B cell (primary cell): ENCODE results near the gene AFF2. TPM values are rescaled to one million over a fixed set of nuclear protein-coding genes. Genes with fewer than 3 reads are reported as not detected.

Source experiments
- ATAC-seq: fragments of 200-7000 bp; cut with Tn5 transposase; one replicate; pipeline ENCODE4 v1.10.0; 2021; ENCODE audit warnings: low read depth, mild to moderate bottlenecking, moderate number of reproducible peaks, moderate library complexity
- CTCF ChIA-PET: fragments of 350-600 bp; sonication (Branson Sonifier 250); formaldehyde crosslinking; loops from one replicate; lab custom pipeline; 2021; ENCODE audit warnings: antibody characterized with exemption, inconsistent platforms; lab: Charles Lee
- POLR2A ChIA-PET: fragments of 350-600 bp; sonication (Branson Sonifier 250); formaldehyde crosslinking; loops from one replicate; lab custom pipeline; 2021; ENCODE audit warnings: antibody characterized with exemption; lab: Charles Lee
- DNase-seq: peaks from one replicate; pipeline ENCODE4 v3.0.0; 2013
- H2AFZ ChIP-seq: 2 replicates; pipeline ENCODE4 v1.6.1; 2012; ENCODE audit warnings: mild to moderate bottlenecking, low read depth, low read length; ENCODE audit not compliant: insufficient read depth, poor library complexity, severe bottlenecking
- H3K27ac ChIP-seq, 2 donors: 1 replicate in 1 of 2; 2 replicates in 1 of 2; pipeline ENCODE4 v1.5.1; 2012 to 2013; ENCODE audit warnings: low read length in 2 of 2, mild to moderate bottlenecking in 2 of 2, moderate library complexity in 1 of 2
- H3K27me3 ChIP-seq, 4 experiments: fragments of 200-600 bp in 1 of 4; sonication (generic) in 1 of 4; replicated peaks in 1 of 4; 1 replicate in 2 of 4; 2 replicates in 2 of 4; pipeline versions ENCODE4 v1.6.1 to v1.7.0; 2013 to 2016; ENCODE audit warnings: low read length in 3 of 4, mild to moderate bottlenecking in 2 of 4, mixed read lengths in 1 of 4, moderate library complexity in 1 of 4; ENCODE audit not compliant: insufficient read depth in 4 of 4, control insufficient read depth in 3 of 4; ENCODE audit errors: control extremely low read depth in 1 of 4
- H3K36me3 ChIP-seq, 2 experiments: replicated peaks in 1 of 2; 1 replicate in 1 of 2; 2 replicates in 1 of 2; pipeline versions ENCODE4 v1.6.1 to v1.7.1; 2013; ENCODE audit warnings: low read length in 1 of 2; ENCODE audit not compliant: insufficient read depth in 2 of 2, control insufficient read depth in 1 of 2; ENCODE audit errors: control extremely low read depth in 1 of 2, extremely low read depth in 1 of 2
- H3K4me1 ChIP-seq, 2 donors: fragments of 200-600 bp in 1 of 2; sonication (generic) in 1 of 2; 1 replicate in 1 of 2; 2 replicates in 1 of 2; pipeline versions ENCODE4 v1.5.1 to v1.6.1; 2013 to 2017; ENCODE audit warnings: low read length in 2 of 2; ENCODE audit not compliant: control insufficient read depth in 2 of 2, insufficient read depth in 2 of 2
- H3K4me2 ChIP-seq: replicated peaks from 2 replicates; pipeline ENCODE3; 2012; ENCODE audit warnings: mild to moderate bottlenecking, low read depth, low read length; ENCODE audit not compliant: poor library complexity, severe bottlenecking
- H3K4me3 ChIP-seq, 5 experiments: fragments of 200-600 bp in 1 of 5; sonication (generic) in 1 of 5; 1 replicate in 3 of 5; 2 replicates in 2 of 5; pipeline versions ENCODE4 v1.5.1 to v1.7.0; 2011 to 2016; ENCODE audit warnings: low read length in 4 of 5, mild to moderate bottlenecking in 4 of 5, low read depth in 2 of 5, control low read depth in 1 of 5, moderate library complexity in 1 of 5; ENCODE audit not compliant: insufficient read depth in 1 of 5; ENCODE audit errors: control extremely low read depth in 1 of 5, extremely low read depth in 1 of 5
- H3K79me2 ChIP-seq: fragments of 200-600 bp; sonication (generic); one replicate; pipeline ENCODE4 v1.6.0; 2016; ENCODE audit warnings: low read length; ENCODE audit not compliant: control insufficient read depth, insufficient read depth
- H3K9ac ChIP-seq: fragments of 200-600 bp; sonication (generic); 2 replicates; pipeline ENCODE4 v1.6.1; 2017; ENCODE audit warnings: mild to moderate bottlenecking, low read length, moderate library complexity
- H3K9me3 ChIP-seq, 3 donors: one replicate each; pipeline versions ENCODE4 v1.6.1 to v1.7.1; 2013; ENCODE audit warnings: low read length in 2 of 3; ENCODE audit not compliant: control insufficient read depth in 2 of 3, insufficient read depth in 1 of 3; ENCODE audit errors: control extremely low read depth in 1 of 3
- H4K20me1 ChIP-seq: 2 replicates; pipeline ENCODE4 v1.6.0; 2012; ENCODE audit warnings: mild to moderate bottlenecking, low read length; ENCODE audit not compliant: insufficient read depth, control insufficient read depth, poor library complexity, severe bottlenecking
- H3K27ac Mint-ChIP-seq: one replicate; pipeline ENCODE4 v1.8.0; 2021; ENCODE audit warnings: mixed read lengths
- H3K27me3 Mint-ChIP-seq: one replicate; pipeline ENCODE4 v1.8.0; 2021; ENCODE audit warnings: mixed read lengths
- H3K4me1 Mint-ChIP-seq: one replicate; pipeline ENCODE4 v1.8.0; 2021; ENCODE audit warnings: mixed read lengths
- H3K4me3 Mint-ChIP-seq: one replicate; pipeline ENCODE4 v1.8.0; 2021; ENCODE audit warnings: mixed read lengths
- H3K9me3 Mint-ChIP-seq: one replicate; pipeline ENCODE4 v1.8.0; 2022; ENCODE audit warnings: mixed read lengths; ENCODE audit not compliant: insufficient read depth
- EZH2 ChIP-seq: IDR thresholded peaks from 2 replicates; pipeline ENCODE4 v1.6.1; 2012; ENCODE audit warnings: borderline replicate concordance, low read depth, mild to moderate bottlenecking, moderate library complexity, low read length; ENCODE audit not compliant: insufficient read depth, poor library complexity, severe bottlenecking
- WGBS: methylation state at CpG from one replicate; pipeline ENCODE4 v1.1.5; 2013; ENCODE audit warnings: missing lambda C conversion rate; ENCODE audit not compliant: insufficient coverage; 5-methylcytosine and 5-hydroxymethylcytosine counted together
- intact Hi-C: fragments of 100-400 bp; cut with micrococcal nuclease; formaldehyde crosslinking; loops from one replicate; pipeline ENCODE4 v1.10.0; 2022
- polyA plus RNA-seq: library from polyadenylated mRNA; depleted of rRNA; stranded (reverse); fragments of >200 nt; gene quantifications from 2 replicates; pipeline ENCODE4 v1.2.3, GENCODE V29; 2012
- total RNA-seq, 2 donors: library from RNA; stranded (reverse); fragments of 120-200 nt in 1 of 2; gene quantifications; 1 replicate in 1 of 2; 2 replicates in 1 of 2; pipeline versions ENCODE4 v1.2.3 to v1.2.4, GENCODE V29; 2013 to 2022
- TF ChIP-seq, protein P1 (sequence below): fragments of 200-600 bp; IDR thresholded peaks from one replicate; pipeline ENCODE4 v1.8.0; 2022; ENCODE audit warnings: antibody characterized with exemption, mild to moderate bottlenecking

The AFF2 gene
- total and polyA plus RNA-seq, 2 donors (not counting 1 experiment from before 2014, with no cell fraction given): 0.06 to 12.0 TPM

DNA sequence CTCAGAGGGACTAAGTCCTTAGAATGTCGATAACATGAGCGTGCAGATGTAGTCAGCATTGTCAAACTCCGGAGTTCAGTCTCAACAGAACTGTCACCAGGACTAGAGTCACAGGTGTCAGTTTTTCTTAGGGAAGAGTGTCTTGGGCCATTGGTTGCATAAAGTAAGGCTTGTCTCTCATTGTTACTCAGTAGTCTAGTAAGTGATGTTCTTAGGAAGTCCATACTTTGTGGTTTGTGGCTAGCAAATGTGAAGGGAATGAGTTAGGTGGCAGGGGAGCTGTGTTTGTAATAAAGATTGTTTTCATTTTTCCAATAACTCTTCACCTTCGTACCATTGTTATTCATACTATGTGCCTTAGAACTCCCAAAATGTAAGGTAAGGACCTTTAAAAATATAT, 119.6 kb downstream of the AFF2 start:
- TF ChIP-seq, protein P1, sequence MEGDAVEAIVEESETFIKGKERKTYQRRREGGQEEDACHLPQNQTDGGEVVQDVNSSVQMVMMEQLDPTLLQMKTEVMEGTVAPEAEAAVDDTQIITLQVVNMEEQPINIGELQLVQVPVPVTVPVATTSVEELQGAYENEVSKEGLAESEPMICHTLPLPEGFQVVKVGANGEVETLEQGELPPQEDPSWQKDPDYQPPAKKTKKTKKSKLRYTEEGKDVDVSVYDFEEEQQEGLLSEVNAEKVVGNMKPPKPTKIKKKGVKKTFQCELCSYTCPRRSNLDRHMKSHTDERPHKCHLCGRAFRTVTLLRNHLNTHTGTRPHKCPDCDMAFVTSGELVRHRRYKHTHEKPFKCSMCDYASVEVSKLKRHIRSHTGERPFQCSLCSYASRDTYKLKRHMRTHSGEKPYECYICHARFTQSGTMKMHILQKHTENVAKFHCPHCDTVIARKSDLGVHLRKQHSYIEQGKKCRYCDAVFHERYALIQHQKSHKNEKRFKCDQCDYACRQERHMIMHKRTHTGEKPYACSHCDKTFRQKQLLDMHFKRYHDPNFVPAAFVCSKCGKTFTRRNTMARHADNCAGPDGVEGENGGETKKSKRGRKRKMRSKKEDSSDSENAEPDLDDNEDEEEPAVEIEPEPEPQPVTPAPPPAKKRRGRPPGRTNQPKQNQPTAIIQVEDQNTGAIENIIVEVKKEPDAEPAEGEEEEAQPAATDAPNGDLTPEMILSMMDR: no peak
- no peak for TF ChIP-seq EZH2
- 100% methylated on average over 3 of the region's 4 CpGs for WGBS
- H3K4me3 Mint-ChIP-seq: no peak overlapping the region

DNA sequence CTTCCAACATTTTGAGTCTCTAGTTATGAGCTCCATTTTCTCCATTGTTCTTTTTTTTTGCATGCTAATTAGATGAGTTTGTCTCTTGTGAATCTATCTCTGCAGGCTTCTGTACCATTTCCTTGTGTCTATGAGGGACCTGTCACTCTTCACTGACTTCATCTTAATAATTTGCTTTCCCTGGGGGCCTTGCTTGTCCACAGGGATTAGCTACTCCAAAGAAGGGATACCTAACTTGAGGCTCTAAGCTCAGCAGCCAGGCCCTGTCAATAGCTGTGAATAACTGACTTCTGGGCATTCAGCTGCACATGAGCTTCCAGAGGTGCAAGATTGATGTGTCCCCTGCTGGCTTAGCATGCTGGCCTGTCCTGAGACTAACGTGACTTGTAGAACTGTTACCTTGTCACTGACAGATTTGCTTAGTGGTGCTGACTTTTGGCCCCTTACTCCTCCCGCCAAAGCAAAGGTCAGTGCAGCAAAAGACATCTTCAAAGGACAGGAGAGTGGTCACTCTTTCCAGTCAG, 124.6 kb downstream of the AFF2 start:
- Histone ChIP-seq H2AFZ (no peak overlapping the region), H3K4me1 (no peaks in the 10 kb centered on the region), H4K20me1 (no peaks in the 10 kb centered on the region), H3K4me2 (no peak overlapping the region), H3K4me3 (no peak overlapping the region), H3K27me3 (no peaks in the 10 kb centered on the region), H3K79me2 (no peaks in the 10 kb centered on the region), H3K36me3 (no peaks in the 10 kb centered on the region), H3K9me3 (no peaks in the 10 kb centered on the region), H3K27ac (no peak overlapping the region), H3K9ac (no peak overlapping the region)
- Mint-ChIP-seq H3K27ac (no peak overlapping the region), H3K4me3 (no peak overlapping the region), H3K9me3 (no peaks in the 10 kb centered on the region), H3K4me1 (no peaks in the 10 kb centered on the region), H3K27me3 (no peaks in the 10 kb centered on the region)
- WGBS: 87% methylated on average over 2 of the region's 2 CpGs
- ChIA-PET POLR2A (no interaction called here), CTCF (no interaction called here)
- intact Hi-C loops: no loop called here
- ATAC-seq (no peak), DNase-seq (no peak)
- TF ChIP-seq EZH2: no peak
- TF ChIP-seq, protein P1: no peak

More for the DNA sequence above, 119.6 kb downstream of the AFF2 start:
- H3K4me1 ChIP-seq: no peaks in the 10 kb centered on the region
- H3K27ac ChIP-seq: no peak overlapping the region
- no peak overlapping the region for H3K4me3 ChIP-seq
- no peaks in the 10 kb centered on the region for H3K36me3 ChIP-seq
- H3K27ac Mint-ChIP-seq: no peak overlapping the region
- no peaks in the 10 kb centered on the region for H4K20me1 ChIP-seq
- H3K9ac ChIP-seq: no peak overlapping the region
- H3K79me2 ChIP-seq: no peaks in the 10 kb centered on the region
- no peaks in the 10 kb centered on the region for H3K9me3 Mint-ChIP-seq
- ATAC-seq (no peak), DNase-seq (no peak)
- H3K27me3 ChIP-seq: no peaks in the 10 kb centered on the region
- no peaks in the 10 kb centered on the region for H3K4me1 Mint-ChIP-seq
- H3K9me3 ChIP-seq: no peaks in the 10 kb centered on the region
- no peaks in the 10 kb centered on the region for H3K27me3 Mint-ChIP-seq
- intact Hi-C loops: no loop called here
- POLR2A ChIA-PET: no interaction called here
- H2AFZ ChIP-seq: no peak overlapping the region
- no peak overlapping the region for H3K4me2 ChIP-seq
- CTCF ChIA-PET: no interaction called here
